Gastroesophageal sphincter (tissue), 4 donors: ENCODE measurements around the gene UNC93B1. TPM values are rescaled to one million over a fixed set of nuclear protein-coding genes. Genes with fewer than 3 reads are reported as not detected.

Experiments used
- small RNA-seq, 4 donors: library from RNA; depleted of rRNA; stranded (forward); fragments of <200 nt; gene quantifications; one replicate each; pipeline ENCODE3, GENCODE V24; 2016
- total RNA-seq, 4 donors: library from RNA; depleted of rRNA; stranded (reverse); fragments of >200 nt; gene quantifications; one replicate each; pipeline ENCODE4 v1.1.0, GENCODE V29; 2016

UNC93B1 gene
- total RNA-seq, 4 donors from 2014 or later = 12.6 to 33.0 (median 26.1) TPM

Small RNA genes lying within 50 kb of the gene (small RNA-seq; reads per million reads assigned to genes)
- gene MIR6753 = 0 to 0.49 (median 0.24) reads per million in 4 donors

Other genes starting within 250 kb of the UNC93B1 start
- 10 to 100 TPM in 2 of 4 donors, 1 to 10 TPM in 2; 6.4 to 15.1 (median 11.2) TPM for gene ALDH3B1, start 6.2 kb upstream of the UNC93B1 start, total RNA-seq
- gene NDUFS8, start 26.6 kb upstream of the UNC93B1 start, total RNA-seq = 100 to 1,000 TPM; 145 to 203 (median 159) TPM
- 100 to 1,000 TPM in 1 of 4 donors, 10 to 100 TPM in 3; 44.5 to 140 (median 81.2) TPM for gene TCIRG1, start 34.9 kb upstream of the UNC93B1 start, total RNA-seq
- gene CHKA, start 117.3 kb upstream of the UNC93B1 start, total RNA-seq = 10 to 100 TPM; 11.1 to 66.1 (median 33.9) TPM
- 10 to 100 TPM; 35.1 to 75.6 (median 39.8) TPM for gene KMT5B, start 209.2 kb upstream of the UNC93B1 start, total RNA-seq